Inferior parietal cortex (tissue), 1 donor: ENCODE results near the gene ZBTB38.

Source experiments
- DNase-seq: peaks from one replicate; pipeline ENCODE4 v3.0.0-alpha.2; 2016; ENCODE audit errors: extremely low spot score

ZBTB38 gene

DNA sequence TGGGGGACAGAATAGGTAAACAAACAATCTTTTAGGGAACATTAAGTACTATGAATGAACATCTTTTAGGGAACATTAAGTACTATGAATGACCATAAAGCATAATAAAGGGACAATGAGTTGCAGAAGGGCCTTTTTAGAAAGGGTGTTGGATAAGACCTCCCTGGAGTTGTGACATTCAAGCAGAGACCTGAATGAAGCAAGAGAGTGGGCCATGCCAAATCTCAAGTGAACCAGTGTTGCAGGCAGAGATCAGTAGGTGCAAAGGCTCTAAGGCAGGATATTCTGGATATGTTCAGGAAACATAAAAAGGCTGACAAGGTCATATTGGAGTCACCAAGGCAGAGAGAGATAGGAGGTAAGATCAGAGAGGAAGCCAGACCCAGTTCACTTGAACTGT is 29.4 kb upstream of the ZBTB38 start:
- DNase-seq, result no peak

DNA sequence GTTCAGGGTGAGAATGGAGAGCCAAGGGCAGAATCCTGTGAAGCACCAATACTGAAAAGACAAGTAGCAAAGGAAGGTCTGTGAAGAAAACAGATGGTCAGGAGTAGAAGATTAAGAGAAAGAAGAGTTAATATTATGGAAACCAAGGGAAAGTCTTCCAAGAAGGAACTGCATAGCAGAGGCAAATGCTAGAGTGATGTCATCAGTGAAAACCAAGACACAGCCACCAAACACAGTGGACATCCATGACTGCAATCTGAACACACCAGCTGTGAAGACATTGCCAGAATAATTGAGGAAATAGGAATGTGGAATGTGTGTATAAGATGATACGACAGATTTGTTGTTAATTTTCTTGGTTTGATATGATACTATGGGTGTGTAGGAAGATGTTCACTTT is 26.8 kb upstream of the ZBTB38 start:
- no peak for DNase-seq

GRCh38 chr3:141342386-141342785 is 25.9 kb upstream of the ZBTB38 start:
- no peak for DNase-seq

- DNase-seq, result no peak
These were observed 25.2 kb upstream of the ZBTB38 start for GRCh38 chr3:141343077-141343476.

GRCh38 chr3:141343865-141344271 is 24.4 kb upstream of the ZBTB38 start:
- DNase-seq, result no peak

GRCh38 chr3:141345528-141345927 is 22.8 kb upstream of the ZBTB38 start:
- DNase-seq, result no peak

- no peak for DNase-seq
These were observed 22.3 kb upstream of the ZBTB38 start for GRCh38 chr3:141346007-141346406.

DNA sequence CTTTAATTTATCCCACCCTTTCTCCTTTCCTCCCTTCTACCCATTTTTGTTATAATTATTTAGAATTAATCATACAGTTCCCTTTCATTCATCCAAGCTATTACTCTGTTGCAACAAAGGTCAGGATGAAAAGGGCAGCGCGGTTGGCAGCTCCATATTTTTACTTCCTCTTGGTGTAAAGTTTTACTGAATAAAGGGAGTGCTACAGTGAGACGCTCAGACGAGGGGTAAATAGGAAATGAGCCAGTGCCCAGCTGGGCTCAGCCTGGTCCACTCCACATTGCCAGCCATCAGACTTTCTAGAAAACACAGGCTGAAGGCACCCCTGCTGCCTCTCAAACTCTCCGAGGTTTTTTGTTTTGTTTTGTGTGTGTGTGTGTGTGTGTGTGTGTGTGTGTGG is 21.9 kb upstream of the ZBTB38 start:
- DNase-seq, result no peak

- no peak for DNase-seq
These were observed 21.5 kb upstream of the ZBTB38 start for GRCh38 chr3:141346839-141347238.

DNA sequence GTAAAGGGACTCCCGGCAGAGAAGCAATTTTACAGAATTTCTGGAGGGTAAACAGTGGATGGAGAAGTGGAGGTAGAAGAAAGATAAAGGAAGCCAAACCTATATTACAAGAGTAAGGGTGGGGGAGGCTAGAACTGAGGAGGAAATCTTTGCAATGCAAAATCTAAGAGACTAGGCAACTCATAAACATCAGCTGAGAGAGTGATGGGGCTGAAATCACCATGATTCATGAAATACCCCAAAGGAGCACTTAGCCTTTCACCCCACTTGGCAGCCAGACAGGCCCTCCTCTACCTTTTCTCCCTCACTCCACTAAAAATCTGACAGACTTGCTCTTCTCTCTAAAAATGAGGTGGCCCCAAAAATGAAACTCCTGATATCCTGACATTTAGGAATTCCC is 19.5 kb upstream of the ZBTB38 start:
- no peak for DNase-seq

DNA sequence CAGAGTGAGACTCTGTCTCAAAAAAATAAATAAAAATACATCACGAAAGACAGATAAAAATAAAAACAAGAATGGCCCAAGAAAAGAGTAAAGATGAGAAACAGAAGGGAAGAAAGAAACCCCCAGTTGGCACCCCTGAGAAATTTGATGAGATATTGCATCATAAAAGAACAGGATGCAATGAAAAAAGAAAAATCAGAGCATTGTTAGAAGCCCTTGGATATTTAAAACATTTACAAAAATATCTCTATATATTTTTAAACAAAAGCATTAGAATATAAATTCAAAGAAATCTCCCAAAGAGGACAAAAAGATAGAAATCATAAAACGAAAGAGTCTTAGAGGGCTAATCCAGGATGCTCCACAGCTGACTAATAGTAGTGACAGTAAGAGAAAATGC is 18.6 kb upstream of the ZBTB38 start:
- DNase-seq, result no peak

GRCh38 chr3:141350666-141351065 is 17.6 kb upstream of the ZBTB38 start:
- DNase-seq, result no peak

DNA sequence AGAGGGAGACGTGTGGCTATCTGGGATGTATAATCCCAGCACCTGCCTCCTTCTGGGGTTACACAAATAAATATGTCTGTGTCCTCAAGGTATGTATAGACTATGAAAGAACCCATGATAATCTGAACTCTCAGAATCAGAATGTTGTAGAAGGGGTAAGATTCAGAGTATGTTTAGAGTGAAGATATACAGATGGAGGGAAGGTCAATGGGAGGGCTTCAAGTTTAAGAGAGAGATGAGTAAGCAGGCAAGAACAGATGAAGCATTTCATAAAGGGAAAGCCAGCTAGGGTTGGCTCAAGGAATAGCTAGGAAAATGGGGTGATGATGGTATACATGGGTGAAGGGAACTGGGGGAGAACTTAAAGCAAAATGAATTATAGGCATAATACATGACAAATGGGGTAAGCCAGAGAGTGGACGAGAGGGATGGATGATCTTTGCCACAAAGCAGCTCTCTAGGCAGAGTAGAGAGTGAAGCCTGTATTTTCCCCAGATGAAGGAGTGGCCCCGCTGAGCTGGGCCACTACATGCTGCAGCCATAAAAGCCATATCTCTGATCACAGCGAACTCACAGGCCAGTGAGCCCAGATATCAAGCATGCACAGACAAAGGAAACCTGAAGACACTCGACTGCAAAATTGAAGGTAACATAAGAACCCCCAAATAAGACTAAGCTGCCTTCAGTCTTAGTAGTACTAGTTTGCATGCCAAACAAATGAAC is 15.9 kb upstream of the ZBTB38 start:
- no peak for DNase-seq

DNA sequence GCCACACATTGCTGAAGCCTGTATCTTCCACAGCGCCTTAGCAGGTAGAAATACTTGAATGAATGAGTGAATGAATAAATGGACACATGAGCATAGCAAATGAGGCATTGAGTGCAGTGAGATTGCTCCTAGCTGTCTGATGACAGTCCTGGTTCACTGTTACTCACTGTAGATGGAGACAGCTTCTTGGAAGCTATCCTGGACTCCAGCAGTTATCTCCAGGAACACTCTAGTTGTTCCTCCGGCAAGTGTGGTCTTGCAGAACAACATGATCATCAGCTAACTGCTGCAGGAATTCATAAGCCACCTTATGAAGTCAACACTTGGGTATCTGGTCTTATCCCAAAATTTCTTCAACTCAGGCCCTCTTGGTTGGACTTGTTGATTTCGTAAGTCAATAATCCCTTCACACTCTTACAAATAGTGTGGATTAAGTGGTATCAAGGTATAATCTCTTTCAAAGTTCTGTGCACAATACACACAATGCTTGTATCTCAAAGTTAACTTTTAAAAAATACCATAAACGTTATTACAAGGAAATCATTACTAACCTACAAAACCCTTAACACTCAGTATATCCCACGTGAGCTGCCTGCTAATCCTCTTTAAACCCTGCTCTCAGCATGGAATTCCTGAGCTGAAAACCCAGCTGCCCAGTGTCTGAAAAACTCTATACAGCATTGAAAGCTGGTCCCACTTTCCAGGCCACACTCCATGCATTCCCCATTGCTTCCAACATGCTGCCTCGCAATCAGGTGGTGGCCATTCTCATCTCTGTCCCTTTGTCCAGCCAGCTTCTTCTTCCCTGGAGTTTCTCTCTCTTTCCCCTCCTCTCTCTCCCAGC is 14.4 kb upstream of the ZBTB38 start:
- DNase-seq, result no peak

DNA sequence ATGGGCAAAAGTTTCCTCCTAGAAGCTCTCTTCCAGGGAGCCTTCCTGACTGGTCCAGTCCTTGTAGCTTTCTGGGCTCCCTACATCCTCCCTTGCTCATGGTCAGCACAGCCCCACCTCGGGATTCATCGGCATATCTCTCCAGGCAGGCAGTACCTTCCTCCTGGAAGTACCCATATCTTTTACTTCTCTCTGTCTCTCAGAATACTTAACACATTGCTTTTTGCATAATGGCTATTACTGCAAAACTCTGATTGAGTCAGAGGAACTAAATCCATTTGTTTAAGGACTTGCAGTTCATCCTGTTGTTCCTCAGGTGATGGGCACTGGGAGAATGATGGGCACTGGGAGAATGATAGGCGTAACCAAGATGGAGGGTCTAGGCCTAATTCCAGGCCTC is 13.8 kb upstream of the ZBTB38 start:
- DNase-seq, result no peak

DNA sequence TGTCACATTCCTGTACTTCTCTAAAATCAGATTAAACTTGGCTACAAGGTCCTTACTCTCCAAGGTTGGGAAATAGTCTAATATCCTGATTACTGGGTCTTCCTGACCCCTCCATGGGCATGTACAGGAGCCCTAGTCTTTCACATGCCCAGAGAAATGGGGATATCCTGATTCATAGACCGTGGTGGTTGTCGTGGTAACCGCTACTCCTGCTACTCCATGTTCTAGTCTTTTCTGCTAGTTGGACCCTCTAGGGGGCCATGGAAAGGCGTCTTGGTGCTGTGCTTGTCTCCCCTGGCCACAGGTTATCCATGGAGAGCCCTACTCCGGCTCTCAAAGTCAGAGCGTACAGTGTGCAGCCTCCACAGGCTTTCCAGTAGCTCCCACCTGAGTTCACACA is 13.1 kb upstream of the ZBTB38 start:
- no peak for DNase-seq

GRCh38 chr3:141356046-141356445 is 12.3 kb upstream of the ZBTB38 start:
- DNase-seq, result no peak

DNA sequence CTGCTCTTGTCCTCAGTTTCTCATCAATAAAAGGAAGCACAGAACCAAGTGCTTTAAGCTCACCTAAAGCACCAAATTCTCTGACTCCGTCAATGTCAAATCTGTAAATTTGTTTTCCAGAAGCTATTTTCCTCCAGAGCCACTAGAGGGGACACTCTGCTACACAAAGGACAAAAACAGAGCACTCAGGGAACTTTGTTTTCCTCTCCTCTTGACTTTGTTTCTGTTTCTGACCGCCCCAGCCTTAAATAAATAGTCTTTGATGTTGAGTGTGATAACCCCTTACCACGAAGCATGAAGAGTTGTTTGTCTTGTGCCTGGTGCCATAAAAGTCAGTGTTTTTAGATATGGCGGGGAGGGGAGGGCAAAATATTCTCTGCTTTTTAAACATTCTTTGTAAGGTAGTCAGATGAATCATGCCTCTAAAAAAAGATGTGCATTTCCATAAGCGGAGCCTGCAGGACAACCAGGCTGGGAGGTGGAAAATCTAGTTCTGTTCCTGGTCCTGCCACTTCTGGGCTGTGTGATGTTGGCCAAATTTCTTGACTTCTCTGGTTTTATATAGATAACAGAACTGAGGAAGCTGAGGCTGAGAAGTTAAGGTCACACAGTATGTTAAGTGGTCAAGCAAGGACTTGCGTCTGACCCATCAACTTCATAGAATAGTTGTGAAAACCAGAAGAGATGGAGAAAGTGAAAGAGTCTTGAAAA is 7.3 kb upstream of the ZBTB38 start:
- DNase-seq, result peak; percentile 78

GRCh38 chr3:141362736-141363135 is 5.6 kb upstream of the ZBTB38 start:
- DNase-seq, result no peak

DNA sequence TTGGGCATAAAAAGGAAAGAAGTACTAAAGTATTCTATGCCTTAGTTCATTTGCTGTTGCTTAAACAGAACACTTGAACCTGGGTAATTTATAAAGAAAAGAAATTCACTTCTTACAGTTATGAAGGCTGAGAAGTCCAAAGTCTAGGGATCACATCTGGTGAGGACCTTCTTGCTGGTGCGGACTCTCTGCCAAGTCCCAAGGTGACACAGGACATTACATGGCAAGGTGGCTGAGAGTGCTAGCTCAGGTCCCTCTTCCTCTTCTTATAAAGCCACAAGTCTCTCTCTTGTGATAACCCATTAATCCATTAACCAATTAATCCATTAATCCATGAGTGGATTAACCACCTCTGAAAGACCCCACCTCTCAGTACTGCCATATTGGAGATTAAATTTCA is 3.1 kb upstream of the ZBTB38 start:
- no peak for DNase-seq

- peak; percentile 15 for DNase-seq
These were observed 1.8 kb upstream of the ZBTB38 start for GRCh38 chr3:141366285-141367037.
